ENCODE results near the gene CCDC186. TPM values are rescaled to one million over a fixed set of nuclear protein-coding genes. Genes with fewer than 3 reads are reported as not detected.

The CCDC186 gene
- total and polyA plus RNA-seq, 2 of the 13 experiments (the other 11 are each of a cell fraction or from before 2014, with no cell fraction given), result 4.2 to 11.8 TPM

DNA sequence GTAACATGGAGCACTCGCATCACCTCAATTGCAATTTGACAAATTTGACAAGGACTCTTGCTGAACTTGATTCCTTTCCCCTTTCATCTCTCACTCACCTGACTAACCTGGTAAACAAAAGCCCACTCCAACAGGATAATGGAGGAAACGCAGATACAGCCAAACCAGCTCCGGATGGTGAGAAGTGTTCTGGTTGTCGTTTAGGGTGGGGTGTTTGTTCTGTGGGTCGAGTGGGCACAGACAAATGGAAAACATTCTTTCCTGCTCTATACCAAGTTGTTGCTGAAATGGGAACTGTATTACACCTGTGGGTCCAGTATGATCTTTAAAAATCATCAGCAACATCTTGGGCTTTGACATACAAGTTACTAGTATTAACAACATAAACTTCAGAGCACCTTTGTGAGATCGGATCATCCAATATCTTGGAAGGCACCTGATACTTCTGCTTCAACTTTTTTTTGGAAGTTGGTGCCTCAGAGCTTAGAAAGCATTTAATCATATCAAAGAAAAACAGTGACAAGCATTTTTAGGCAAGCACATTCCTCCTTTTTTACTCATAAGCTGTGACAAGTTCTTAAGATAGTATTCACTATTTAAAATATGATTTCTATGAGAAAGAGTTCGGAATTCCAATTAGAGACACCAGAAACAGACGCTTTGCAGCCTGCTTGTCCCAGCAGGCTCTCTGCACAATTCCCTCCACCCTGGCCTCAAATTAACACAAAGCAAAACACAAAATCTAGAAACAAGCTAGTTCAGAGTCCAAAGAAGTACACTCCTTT lies 58.1 kb downstream of the CCDC186 start (continued):
- TF ChIP-seq, protein P1, sequence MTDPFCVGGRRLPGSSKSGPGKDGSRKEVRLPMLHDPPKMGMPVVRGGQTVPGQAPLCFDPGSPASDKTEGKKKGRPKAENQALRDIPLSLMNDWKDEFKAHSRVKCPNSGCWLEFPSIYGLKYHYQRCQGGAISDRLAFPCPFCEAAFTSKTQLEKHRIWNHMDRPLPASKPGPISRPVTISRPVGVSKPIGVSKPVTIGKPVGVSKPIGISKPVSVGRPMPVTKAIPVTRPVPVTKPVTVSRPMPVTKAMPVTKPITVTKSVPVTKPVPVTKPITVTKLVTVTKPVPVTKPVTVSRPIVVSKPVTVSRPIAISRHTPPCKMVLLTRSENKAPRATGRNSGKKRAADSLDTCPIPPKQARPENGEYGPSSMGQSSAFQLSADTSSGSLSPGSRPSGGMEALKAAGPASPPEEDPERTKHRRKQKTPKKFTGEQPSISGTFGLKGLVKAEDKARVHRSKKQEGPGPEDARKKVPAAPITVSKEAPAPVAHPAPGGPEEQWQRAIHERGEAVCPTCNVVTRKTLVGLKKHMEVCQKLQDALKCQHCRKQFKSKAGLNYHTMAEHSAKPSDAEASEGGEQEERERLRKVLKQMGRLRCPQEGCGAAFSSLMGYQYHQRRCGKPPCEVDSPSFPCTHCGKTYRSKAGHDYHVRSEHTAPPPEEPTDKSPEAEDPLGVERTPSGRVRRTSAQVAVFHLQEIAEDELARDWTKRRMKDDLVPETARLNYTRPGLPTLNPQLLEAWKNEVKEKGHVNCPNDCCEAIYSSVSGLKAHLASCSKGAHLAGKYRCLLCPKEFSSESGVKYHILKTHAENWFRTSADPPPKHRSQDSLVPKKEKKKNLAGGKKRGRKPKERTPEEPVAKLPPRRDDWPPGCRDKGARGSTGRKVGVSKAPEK (CRISPR knock-in tag; IDR thresholded peaks at IDR 0.05; ENCODE audit: borderline replicate concordance), result no peak
- TF ChIP-seq, protein P2, sequence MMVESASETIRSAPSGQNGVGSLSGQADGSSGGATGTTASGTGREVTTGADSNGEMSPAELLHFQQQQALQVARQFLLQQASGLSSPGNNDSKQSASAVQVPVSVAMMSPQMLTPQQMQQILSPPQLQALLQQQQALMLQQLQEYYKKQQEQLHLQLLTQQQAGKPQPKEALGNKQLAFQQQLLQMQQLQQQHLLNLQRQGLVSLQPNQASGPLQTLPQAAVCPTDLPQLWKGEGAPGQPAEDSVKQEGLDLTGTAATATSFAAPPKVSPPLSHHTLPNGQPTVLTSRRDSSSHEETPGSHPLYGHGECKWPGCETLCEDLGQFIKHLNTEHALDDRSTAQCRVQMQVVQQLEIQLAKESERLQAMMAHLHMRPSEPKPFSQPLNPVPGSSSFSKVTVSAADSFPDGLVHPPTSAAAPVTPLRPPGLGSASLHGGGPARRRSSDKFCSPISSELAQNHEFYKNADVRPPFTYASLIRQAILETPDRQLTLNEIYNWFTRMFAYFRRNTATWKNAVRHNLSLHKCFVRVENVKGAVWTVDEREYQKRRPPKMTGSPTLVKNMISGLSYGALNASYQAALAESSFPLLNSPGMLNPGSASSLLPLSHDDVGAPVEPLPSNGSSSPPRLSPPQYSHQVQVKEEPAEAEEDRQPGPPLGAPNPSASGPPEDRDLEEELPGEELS (CRISPR knock-in tag; IDR thresholded peaks at IDR 0.05), result no peak
- TF ChIP-seq THYN1 (CRISPR knock-in tag; IDR thresholded peaks at IDR 0.05; ENCODE audit: borderline replicate concordance, low read depth), result no peak
- TF ChIP-seq, protein P3, sequence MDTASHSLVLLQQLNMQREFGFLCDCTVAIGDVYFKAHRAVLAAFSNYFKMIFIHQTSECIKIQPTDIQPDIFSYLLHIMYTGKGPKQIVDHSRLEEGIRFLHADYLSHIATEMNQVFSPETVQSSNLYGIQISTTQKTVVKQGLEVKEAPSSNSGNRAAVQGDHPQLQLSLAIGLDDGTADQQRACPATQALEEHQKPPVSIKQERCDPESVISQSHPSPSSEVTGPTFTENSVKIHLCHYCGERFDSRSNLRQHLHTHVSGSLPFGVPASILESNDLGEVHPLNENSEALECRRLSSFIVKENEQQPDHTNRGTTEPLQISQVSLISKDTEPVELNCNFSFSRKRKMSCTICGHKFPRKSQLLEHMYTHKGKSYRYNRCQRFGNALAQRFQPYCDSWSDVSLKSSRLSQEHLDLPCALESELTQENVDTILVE (CRISPR knock-in tag; IDR thresholded peaks at IDR 0.05), result no peak
- no peak for TF ChIP-seq YEATS2 (CRISPR knock-in tag; IDR thresholded peaks at IDR 0.05; ENCODE audit: borderline replicate concordance)

All from HepG2 (cell line).